GM19043 (cell line): ENCODE measurements around the gene UNC5B.

ENCODE experiments used
- ATAC-seq: cut with Tn5 transposase; IDR thresholded peaks from one replicate; pipeline ENCODE4 v1.9.1; 2021; ENCODE audit warnings: low read depth; ENCODE audit not compliant: unreplicated experiment

Gene UNC5B

GRCh38 chr10:71237843-71238623, 25.7 kb downstream of the UNC5B start:
- no peak for ATAC-seq

GRCh38 chr10:71238626-71239025, 26.3 kb downstream of the UNC5B start:
- no peak for ATAC-seq

GRCh38 chr10:71239131-71239915, 27.0 kb downstream of the UNC5B start:
- no peak for ATAC-seq

- ATAC-seq: no peak
Measured at GRCh38 chr10:71239946-71240795, 27.8 kb downstream of the UNC5B start.

- ATAC-seq: no peak
Measured at GRCh38 chr10:71241114-71241829, 28.9 kb downstream of the UNC5B start.

GRCh38 chr10:71241830-71242621, 29.7 kb downstream of the UNC5B start:
- ATAC-seq: no peak

- no peak for ATAC-seq
Measured at GRCh38 chr10:71242622-71243009, 30.2 kb downstream of the UNC5B start.

GRCh38 chr10:71243756-71244395, 31.5 kb downstream of the UNC5B start:
- ATAC-seq: no peak

- ATAC-seq: no peak
Measured at GRCh38 chr10:71244431-71245419, 32.4 kb downstream of the UNC5B start.

GRCh38 chr10:71245420-71246325, 33.3 kb downstream of the UNC5B start:
- no peak for ATAC-seq

- ATAC-seq: no peak
Measured at GRCh38 chr10:71246591-71247413, 34.4 kb downstream of the UNC5B start.

- ATAC-seq: no peak
Measured at GRCh38 chr10:71247414-71247705, 35.0 kb downstream of the UNC5B start.

GRCh38 chr10:71247804-71248203, 35.4 kb downstream of the UNC5B start:
- no peak for ATAC-seq

GRCh38 chr10:71248210-71248609, 35.8 kb downstream of the UNC5B start:
- no peak for ATAC-seq

GRCh38 chr10:71249996-71250395, 37.6 kb downstream of the UNC5B start:
- no peak for ATAC-seq

- no peak for ATAC-seq
Measured at GRCh38 chr10:71250405-71250804, 38.0 kb downstream of the UNC5B start.
